G401.6 (cell line): ENCODE results near the gene MAP1LC3C.

Source experiments
- FAIRE-seq: peaks from 2 replicates; lab custom pipeline; 2012; peaks lifted over from hg19 to GRCh38; lab: Jason Lieb, UNC

Gene MAP1LC3C

DNA sequence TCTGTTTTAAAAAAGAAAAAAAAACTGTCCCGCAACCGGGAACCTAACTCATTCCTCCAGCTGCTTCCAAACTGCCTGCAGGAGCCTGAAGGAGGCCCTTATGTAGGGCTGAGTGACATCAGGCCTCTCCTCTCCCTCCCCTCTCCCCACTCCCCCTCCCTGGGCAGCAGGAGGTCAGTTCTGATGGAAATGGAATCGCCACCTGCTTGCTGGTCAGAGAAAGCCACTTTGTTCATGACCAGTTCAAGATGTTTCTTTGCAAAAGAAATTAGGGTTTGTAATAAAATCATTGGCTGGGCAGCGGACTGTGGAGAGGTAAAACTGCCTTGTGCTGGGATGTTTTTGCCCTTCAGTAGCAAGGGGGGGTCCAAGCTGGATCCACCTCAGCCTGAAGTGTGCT is at the start of gene MAP1LC3C:
Gene MAP1LC3C, minus strand, starts transcription at position 73 of the 400 bp plus-strand sequence. CDS start 90 bp downstream, outside the sequence.
- FAIRE-seq: no peak

DNA sequence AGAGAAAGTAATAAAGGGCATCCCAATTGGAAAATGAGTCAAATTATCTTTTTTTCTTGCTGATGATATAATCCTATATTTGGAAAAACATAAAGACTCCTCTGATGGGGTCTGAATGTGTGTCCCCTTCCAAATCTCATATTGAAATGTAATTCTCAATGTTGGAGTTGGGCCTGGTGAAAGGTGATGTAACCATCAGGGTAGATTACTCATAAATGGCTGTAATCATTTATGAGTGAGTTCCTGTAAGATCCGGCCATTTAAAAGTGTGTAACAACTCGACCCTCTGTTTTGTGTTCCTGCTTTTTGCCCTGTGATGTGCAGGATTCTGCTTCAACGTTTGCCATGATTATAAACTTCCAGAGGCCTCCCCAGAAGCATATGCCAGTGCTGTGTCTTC is 44.3 kb upstream of the MAP1LC3C start:
- FAIRE-seq: no peak

GRCh38 chr1:242034392-242034791 is 35.5 kb upstream of the MAP1LC3C start:
- no peak for FAIRE-seq

- no peak for FAIRE-seq
Measured at GRCh38 chr1:242033447-242033846, 34.5 kb upstream of the MAP1LC3C start.

GRCh38 chr1:242030071-242030470 is 31.2 kb upstream of the MAP1LC3C start:
- FAIRE-seq: no peak

DNA sequence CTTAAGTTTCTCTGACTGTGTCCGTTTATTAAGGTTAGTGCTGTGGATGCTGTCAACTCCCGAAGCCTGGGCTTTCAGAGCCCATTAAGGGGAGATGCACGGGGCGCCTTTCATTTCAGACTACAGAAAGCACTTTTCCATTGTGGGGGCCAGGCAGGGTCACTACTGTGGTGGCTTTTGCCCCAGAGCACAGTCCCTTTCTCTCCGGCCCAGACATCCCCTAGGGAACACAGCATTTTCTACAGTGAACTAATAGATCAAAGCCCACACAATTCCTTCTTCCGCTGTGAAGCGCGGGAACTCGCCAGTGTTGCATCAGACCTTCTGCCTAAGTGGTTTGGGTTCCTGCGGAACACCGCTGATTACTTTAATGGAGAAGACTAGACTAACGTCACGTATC is 26.8 kb upstream of the MAP1LC3C start:
- FAIRE-seq: no peak

DNA sequence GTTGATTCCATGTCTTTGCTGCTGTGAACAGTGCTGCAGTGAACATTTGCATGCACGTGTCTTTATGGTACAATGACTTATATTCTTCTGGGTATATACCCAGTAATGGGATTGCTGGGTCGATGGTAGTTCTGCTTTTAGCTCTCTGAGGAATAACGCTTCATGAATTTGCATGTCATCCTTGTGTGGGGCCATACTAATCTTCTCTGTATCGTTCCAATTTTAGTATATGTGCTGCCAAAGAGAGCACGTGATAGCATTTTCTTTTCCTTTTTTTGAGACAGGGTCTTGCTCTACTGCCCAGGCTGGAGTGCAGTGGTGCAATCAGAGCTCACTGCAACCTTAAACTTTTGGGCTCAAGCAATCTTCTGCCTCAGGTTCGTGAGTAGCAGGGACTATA is 24.9 kb upstream of the MAP1LC3C start:
- FAIRE-seq: no peak

DNA sequence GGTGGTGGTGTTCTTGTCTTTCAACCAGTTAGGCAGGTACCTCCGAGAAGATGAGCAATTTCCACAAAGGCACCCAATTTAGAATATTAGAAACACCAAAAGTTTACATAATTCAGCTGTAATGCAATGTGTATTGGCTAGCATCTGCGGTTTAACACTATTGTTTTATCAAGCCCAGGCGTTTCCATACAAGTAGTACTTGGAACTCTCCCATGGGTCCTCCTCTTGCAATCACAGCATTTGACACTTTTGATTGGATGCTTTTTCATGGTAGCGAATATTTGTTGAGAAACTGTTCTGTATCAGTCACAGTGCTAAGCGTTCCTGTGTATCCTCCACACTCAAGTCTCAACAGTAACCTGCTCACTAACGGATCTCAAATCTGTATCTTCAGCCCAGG is 20.1 kb upstream of the MAP1LC3C start:
- FAIRE-seq: no peak

DNA sequence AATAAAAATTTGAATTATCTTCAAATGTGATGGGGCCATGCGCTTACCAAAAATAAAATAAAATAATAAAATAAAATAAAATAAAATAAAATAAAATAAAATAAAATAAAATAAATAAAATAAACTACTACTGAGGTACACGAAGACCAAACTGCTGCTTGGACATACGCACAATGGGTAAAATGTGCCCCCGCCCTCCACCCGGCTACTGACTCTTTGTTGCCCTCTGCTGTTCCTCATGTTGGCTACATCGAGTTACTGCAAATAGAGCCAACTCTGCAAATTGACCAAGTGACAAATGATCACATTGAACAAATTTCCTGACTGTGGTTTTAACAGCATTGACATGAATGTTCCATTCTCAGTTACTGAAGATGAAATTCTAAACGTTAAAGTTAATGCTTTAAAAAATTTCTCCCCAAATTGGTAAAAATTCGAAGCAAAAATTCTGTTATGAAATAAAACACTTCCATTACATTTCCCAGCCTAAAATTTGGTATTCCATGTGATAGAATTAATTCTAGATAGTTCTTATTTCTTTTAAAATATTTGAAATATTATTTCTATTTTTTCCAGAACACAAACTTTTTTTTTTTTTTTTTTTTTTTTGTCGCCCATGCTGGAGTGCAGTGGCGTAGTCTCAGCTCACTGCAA is 18.8 kb upstream of the MAP1LC3C start:
- peak; percentile 70 for FAIRE-seq

DNA sequence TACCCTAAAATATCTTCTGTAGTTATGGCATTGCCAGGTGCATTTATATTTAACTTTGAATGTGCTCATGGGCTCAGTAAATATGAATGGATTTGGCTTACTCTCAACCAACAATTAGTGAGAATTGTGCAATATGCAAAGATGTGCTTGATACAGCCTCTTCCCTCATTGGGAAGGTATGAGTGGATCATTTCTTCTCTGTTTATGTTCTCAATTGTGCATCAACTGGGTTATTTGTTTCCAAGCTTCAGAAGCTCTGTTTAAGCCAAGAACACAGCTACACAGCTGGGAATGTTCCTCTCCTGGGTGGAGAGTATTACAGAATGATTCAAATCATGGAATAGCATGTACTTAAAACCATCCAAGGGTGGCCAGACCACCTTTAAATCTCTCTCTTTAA is 17.6 kb upstream of the MAP1LC3C start:
- FAIRE-seq: no peak

- FAIRE-seq: no peak
Measured at GRCh38 chr1:242011894-242012660, 13.2 kb upstream of the MAP1LC3C start.

DNA sequence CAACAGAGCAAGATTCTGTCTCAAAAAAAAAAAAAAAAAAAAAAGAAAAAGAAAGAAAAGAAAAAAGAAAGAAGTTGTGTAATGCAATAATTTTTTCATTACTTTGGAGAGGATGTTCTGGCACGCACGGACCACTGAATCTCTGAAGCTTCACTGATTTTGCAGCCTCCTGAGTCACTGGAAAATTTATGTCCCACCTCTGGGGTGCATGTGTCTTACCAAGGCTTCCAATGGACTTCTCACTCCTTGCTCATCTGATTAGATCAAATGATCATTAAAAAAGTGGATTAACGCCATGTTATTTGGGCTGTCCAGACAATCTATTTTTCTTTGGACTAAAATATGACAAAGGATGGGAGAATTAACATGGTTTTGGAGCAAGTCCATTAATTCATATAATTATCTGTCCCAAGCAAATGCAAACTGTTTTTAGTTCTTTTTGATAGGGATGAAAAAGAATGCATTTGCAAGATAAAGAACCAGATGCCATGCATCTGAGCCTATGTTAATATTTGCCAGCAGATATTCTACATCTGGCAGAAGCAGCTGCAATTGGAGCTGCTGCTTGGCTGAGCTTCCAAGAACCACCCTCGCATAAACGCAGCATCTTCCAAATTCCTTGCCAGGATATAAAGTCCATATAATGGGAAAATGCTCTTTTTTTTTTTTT is 10.1 kb upstream of the MAP1LC3C start:
- FAIRE-seq: no peak

DNA sequence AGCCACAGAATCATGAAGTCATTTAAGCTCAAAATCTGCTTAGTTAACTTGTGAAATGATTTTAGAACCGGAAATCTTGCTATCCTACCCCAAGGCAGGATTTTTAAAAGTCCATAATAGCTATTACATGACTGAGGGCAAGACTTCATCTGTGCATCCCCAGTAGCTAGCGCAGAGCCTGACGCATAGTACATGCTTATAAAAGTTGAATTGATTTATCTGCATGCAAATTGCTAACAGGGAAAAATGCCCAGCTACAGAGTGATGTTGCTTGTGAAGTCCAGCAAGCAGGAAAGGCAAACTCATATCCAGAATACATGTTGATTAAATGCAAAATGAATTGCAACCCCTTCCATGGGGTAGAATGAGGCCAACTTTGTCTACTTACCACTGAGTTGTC is 8.1 kb upstream of the MAP1LC3C start:
- no peak for FAIRE-seq

- no peak for FAIRE-seq
Measured at GRCh38 chr1:242005866-242006535, 7.1 kb upstream of the MAP1LC3C start.

DNA sequence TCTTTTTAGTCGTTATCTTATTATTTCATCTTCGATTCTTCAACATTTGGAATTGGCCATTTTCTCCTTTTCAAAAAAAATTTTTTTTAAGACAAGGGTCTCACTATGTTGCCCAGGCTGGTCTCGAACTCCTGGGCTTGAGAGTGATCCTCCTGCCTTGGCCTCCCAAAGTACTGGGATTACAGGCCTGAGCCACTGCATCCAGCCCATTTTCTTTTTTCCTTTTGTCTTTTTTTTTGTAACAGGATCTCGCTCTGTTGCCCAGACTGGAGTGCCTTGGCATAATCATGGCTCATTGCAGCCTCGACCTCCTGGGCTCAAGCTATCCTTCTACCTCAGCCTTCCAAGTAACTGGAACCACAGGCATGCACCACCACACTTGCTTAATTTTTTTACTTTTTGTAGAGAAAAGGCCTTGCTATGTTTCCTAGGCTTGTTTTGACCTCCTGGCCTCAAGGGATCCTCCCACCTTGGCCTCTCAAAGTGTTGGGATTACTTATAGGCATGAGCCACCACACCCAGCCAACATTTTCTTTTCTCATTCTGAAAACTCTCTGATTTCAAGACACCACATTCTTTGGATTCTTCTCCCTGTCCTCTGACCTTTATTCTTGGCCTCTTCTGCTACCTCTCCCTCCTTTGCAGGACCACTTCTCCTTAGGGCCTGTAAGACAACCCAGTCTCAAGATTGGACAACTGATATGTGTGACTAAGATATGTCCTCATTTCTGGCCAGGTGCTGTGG is 6.0 kb upstream of the MAP1LC3C start:
- no peak for FAIRE-seq

- no peak for FAIRE-seq
Measured at GRCh38 chr1:242002510-242002909, 3.6 kb upstream of the MAP1LC3C start.

DNA sequence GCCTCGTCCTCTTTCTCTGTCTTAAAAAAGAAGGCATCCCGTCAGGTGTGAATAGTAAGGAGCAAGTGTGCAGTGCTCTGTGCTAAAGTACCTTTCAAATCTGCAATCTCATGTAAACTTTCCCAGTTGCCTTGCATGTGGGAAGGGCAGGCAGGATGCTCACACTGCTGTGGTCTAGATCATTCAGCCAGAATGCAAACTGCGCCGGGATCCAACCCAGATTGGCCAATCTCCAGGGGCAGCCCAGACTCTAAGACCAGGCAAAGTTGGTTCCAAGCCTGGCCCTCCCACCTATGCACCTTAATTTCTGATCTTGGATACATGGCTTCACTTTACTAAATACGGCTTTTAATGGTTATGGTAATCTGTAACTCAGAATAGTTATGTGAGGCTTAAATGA is 3.2 kb upstream of the MAP1LC3C start:
- no peak for FAIRE-seq

DNA sequence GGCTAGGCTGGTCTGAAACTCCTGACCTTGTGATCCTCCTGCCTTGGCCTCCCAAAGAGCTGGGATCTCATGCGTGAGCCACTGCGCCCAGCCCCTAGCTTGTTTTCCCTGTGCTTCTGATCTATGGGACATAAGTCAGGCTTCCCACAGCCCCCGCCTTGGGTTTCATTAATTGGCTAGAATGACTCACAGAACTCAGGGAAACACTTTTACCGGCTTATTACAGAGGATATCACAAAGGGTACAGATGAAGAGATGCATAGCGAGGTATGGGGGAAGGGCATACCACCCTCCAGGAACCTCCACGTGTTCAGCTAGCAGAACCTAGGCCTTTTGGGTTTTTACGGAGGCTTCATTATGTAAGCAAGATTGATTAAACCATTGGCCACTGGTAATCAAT is 1.5 kb upstream of the MAP1LC3C start:
- no peak for FAIRE-seq

GRCh38 chr1:241998412-241998921 is 431 bp downstream of the MAP1LC3C start:
- FAIRE-seq: no peak

GRCh38 chr1:241997401-241997998 is 1.4 kb downstream of the MAP1LC3C start:
- FAIRE-seq: no peak

GRCh38 chr1:241994171-241994570 is 4.7 kb downstream of the MAP1LC3C start:
- no peak for FAIRE-seq
